ENCODE measurements around the gene ATP1B1. TPM values are rescaled to one million over a fixed set of nuclear protein-coding genes. Genes with fewer than 3 reads are reported as not detected.

The ATP1B1 gene
- total and polyA plus RNA-seq, 2 of the 13 experiments (the other 11 are each of a cell fraction or from before 2014, with no cell fraction given): 134 to 135 TPM

- H3K4me2 ChIP-seq (ENCODE audit: low read depth, low read length): no peak overlapping the region
- no peaks in the 10 kb centered on the region for H4K20me1 ChIP-seq (ENCODE audit: insufficient read depth, low read length)
- no peak overlapping the region for H2AFZ ChIP-seq (ENCODE audit: low read length)
- no peaks in the 10 kb centered on the region for H3K79me2 ChIP-seq (ENCODE audit: insufficient read depth, low read length)
- no TSS peak for BruUV-seq (replicated peaks)
- H3K4me3 ChIP-seq (replicated peaks in 1 of 3; ENCODE audit: insufficient read depth in 1 of 3, low read depth in 2 of 3, low read length in 3 of 3): no peak overlapping the region
- no peaks in the 10 kb centered on the region for H3K36me3 ChIP-seq (replicated peaks in 1 of 2; ENCODE audit: control insufficient read depth in 1 of 2, insufficient read depth in 2 of 2, low read length in 2 of 2)
- in situ Hi-C loops (cut with HindIII; ENCODE audit: extremely low pct_ligation_motif_present, low pct_unique_long_range_greater_than_20kb): no loop called here
- DNase-seq (ENCODE audit: low spot score): no peak
- TF ChIP-seq CAMTA2 (CRISPR knock-in tag; IDR thresholded peaks at IDR 0.05; ENCODE audit: borderline replicate concordance) (no peak), CHCHD3 (CRISPR knock-in tag; IDR thresholded peaks at IDR 0.05) (no peak), ATF6 (CRISPR knock-in tag; conservative IDR thresholded peaks at IDR 0.05) (no peak), SUZ12 (IDR thresholded peaks at IDR 0.05; ENCODE audit: low read depth, low read length) (no peak), RFX5 (IDR thresholded peaks at IDR 0.05; ENCODE audit: low read depth, low read length) (no peak), SSRP1 (CRISPR knock-in tag; IDR thresholded peaks at IDR 0.05) (no peak), NONO (IDR thresholded peaks at IDR 0.05) (no peak), NONO (CRISPR knock-in tag; conservative IDR thresholded peaks at IDR 0.05) (no peak), ZNF281 (CRISPR knock-in tag; IDR thresholded peaks at IDR 0.05; ENCODE audit: borderline replicate concordance) (no peak), ZSCAN12 (CRISPR knock-in tag; IDR thresholded peaks at IDR 0.05) (no peak), ZNF503 (CRISPR knock-in tag; IDR thresholded peaks at IDR 0.05) (no peak), IKZF5 (CRISPR knock-in tag; IDR thresholded peaks at IDR 0.05) (no peak), ZBTB14 (CRISPR knock-in tag; IDR thresholded peaks at IDR 0.05) (no peak), RNF219 (CRISPR knock-in tag; IDR thresholded peaks at IDR 0.05) (no peak)
- 24% methylated on average over 4 of the region's 4 CpGs for WGBS (ENCODE audit: low lambda C conversion rate)
- intact Hi-C loops (cut with micrococcal nuclease; ENCODE audit: unreplicated experiment): no loop called here
- H3K9me3 ChIP-seq (ENCODE audit: low read length): no peaks in the 10 kb centered on the region
- FAIRE-seq: no peak
- ATAC-seq: no peak
- ChIA-PET POLR2A (interaction anchor here (0.9 kb wide), 1 partner anchor 17 kb away, joined by 3 read pairs; no protein-coding TSS in a partner anchor), CTCF (ENCODE audit: low intra/inter-chr PET ratio, low total read pairs) (no interaction called here)
- H3K4me1 ChIP-seq (ENCODE audit: insufficient read depth, low read length): peaks cover 43% of the 10 kb centered on the region
- H3K9ac ChIP-seq (ENCODE audit: insufficient read depth, low read depth, low read length): no peak overlapping the region
- no peaks in the 10 kb centered on the region; a peak in 1 of 5 replicates for H3K27me3 ChIP-seq (ENCODE audit: control insufficient read depth in 1 of 2, insufficient read depth in 2 of 2, low read length in 2 of 2)
- H3K27ac ChIP-seq (ENCODE audit: extremely low read length, insufficient read depth, low read length): no peak overlapping the region
Measured at GRCh38 chr1:169090900-169091311, 15.6 kb upstream of the ATP1B1 start.
